Smooth muscle cell (in vitro differentiated cells): ENCODE measurements around the gene ZNF763. TPM values are rescaled to one million over a fixed set of nuclear protein-coding genes. Genes with fewer than 3 reads are reported as not detected.

Source experiments
- DNase-seq: peaks from one replicate; lab custom pipeline; 2025; ENCODE audit not compliant: unreplicated experiment; lab: John Stamatoyannopoulos, UW
- H2AFZ ChIP-seq: fragments of 200-600 bp; sonication (generic); 2 replicates; pipeline ENCODE4 v1.6.0; 2016; ENCODE audit warnings: antibody characterized with exemption, low read depth, mild to moderate bottlenecking
- H3F3A ChIP-seq: fragments of 200-600 bp; sonication (generic); 2 replicates; pipeline ENCODE4 v1.6.0; 2017; ENCODE audit warnings: antibody characterized with exemption, low read depth
- H3K27ac ChIP-seq: fragments of 200-600 bp; sonication (generic); 2 replicates; pipeline ENCODE4 v1.5.1; 2016; ENCODE audit warnings: low read depth, mild to moderate bottlenecking
- H3K27me3 ChIP-seq: fragments of 200-600 bp; sonication (generic); 2 replicates; pipeline ENCODE4 v1.6.1; 2016; ENCODE audit warnings: low read depth, mild to moderate bottlenecking
- H3K36me3 ChIP-seq: fragments of 200-600 bp; sonication (generic); 2 replicates; pipeline ENCODE4 v1.5.1; 2016; ENCODE audit warnings: low read depth
- H3K4me1 ChIP-seq: fragments of 200-600 bp; sonication (generic); 2 replicates; pipeline ENCODE4 v1.5.1; 2016; ENCODE audit warnings: low read depth
- H3K4me2 ChIP-seq: fragments of 200-600 bp; sonication (generic); 2 replicates; pipeline ENCODE4 v1.6.0; 2016; ENCODE audit warnings: mild to moderate bottlenecking
- H3K4me3 ChIP-seq: fragments of 200-600 bp; sonication (generic); 2 replicates; pipeline ENCODE4 v1.5.1; 2016; ENCODE audit warnings: mild to moderate bottlenecking
- H3K79me2 ChIP-seq: fragments of 200-600 bp; sonication (generic); 2 replicates; pipeline ENCODE4 v1.6.0; 2016; ENCODE audit warnings: low read depth, mild to moderate bottlenecking
- H3K9ac ChIP-seq: fragments of 200-600 bp; sonication (generic); 2 replicates; pipeline ENCODE4 v1.6.0; 2016; ENCODE audit warnings: low read depth
- H3K9me3 ChIP-seq: fragments of 200-600 bp; sonication (generic); replicated peaks from 2 replicates; pipeline ENCODE4 v1.5.1; 2016; ENCODE audit warnings: low read depth
- H4K20me1 ChIP-seq: fragments of 200-600 bp; sonication (generic); 2 replicates; pipeline ENCODE4 v1.6.0; 2016; ENCODE audit warnings: low read depth
- WGBS: methylation state at CpG from one replicate; pipeline ENCODE4 v1.1.7; 2016; ENCODE audit warnings: low lambda C conversion rate; 5-methylcytosine and 5-hydroxymethylcytosine counted together
- polyA plus RNA-seq: library from polyadenylated mRNA; unstranded; fragments of >200 nt; fragmentation: Nextera tagmentation; extraction: Ambion mirVana; gene quantifications from 2 replicates; pipeline ENCODE4 v1.2.1, GENCODE V29; 2016
- total RNA-seq: library from RNA; depleted of rRNA; stranded (reverse); fragments of >200 nt; gene quantifications from 2 replicates; pipeline ENCODE4 v1.2.3, GENCODE V29; 2014
- TF ChIP-seq, protein P1 (sequence below): fragments of 200-600 bp; sonication (generic); IDR thresholded peaks from 2 replicates; pipeline ENCODE4 v1.5.1; 2017; ENCODE audit warnings: borderline replicate concordance, mild to moderate bottlenecking, antibody characterized with exemption; ENCODE audit not compliant: insufficient read depth, poor library complexity, severe bottlenecking

Gene ZNF763
- total and polyA plus RNA-seq, 2 experiments from 2014 or later: 0.53 to 1.6 TPM

GRCh38 chr19:11942008-11942842 is 22.6 kb upstream of the ZNF763 start:
- H3K9me3 ChIP-seq: peaks cover 65% of the 10 kb centered on the region
- 96% methylated on average over 10 of the region's 10 CpGs for WGBS
- TF ChIP-seq, protein P1, sequence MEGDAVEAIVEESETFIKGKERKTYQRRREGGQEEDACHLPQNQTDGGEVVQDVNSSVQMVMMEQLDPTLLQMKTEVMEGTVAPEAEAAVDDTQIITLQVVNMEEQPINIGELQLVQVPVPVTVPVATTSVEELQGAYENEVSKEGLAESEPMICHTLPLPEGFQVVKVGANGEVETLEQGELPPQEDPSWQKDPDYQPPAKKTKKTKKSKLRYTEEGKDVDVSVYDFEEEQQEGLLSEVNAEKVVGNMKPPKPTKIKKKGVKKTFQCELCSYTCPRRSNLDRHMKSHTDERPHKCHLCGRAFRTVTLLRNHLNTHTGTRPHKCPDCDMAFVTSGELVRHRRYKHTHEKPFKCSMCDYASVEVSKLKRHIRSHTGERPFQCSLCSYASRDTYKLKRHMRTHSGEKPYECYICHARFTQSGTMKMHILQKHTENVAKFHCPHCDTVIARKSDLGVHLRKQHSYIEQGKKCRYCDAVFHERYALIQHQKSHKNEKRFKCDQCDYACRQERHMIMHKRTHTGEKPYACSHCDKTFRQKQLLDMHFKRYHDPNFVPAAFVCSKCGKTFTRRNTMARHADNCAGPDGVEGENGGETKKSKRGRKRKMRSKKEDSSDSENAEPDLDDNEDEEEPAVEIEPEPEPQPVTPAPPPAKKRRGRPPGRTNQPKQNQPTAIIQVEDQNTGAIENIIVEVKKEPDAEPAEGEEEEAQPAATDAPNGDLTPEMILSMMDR: no peak
- H3K36me3 ChIP-seq: peaks cover 14% of the 10 kb centered on the region
- H3K9ac ChIP-seq: no peak overlapping the region
- DNase-seq: no peak
- H2AFZ ChIP-seq: no peak overlapping the region
- no peaks in the 10 kb centered on the region for H3K27me3 ChIP-seq
- H3K4me3 ChIP-seq: no peak overlapping the region
- H3K4me2 ChIP-seq: no peak overlapping the region
- H3K4me1 ChIP-seq: no peaks in the 10 kb centered on the region
- H4K20me1 ChIP-seq: no peaks in the 10 kb centered on the region
- no peak overlapping the region for H3K27ac ChIP-seq
- H3F3A ChIP-seq: no peaks in the 10 kb centered on the region
- peaks cover 30% of the 10 kb centered on the region for H3K79me2 ChIP-seq

DNA sequence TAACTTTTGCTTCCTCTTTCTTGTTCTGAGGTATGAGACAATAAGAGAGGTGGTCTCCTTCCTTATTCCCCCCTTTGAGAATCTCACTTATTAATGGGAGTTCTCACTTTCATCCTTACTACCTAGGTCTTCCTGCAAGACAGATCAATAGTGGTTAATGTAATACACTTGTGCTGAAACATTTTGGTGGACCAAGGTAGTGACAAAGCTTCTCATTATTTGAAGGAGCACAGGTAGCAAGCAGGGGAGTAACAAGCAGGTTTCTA is 22.1 kb upstream of the ZNF763 start:
- Histone ChIP-seq H3K27ac (no peak overlapping the region), H3K9me3 (peaks cover 67% of the 10 kb centered on the region), H3F3A (no peaks in the 10 kb centered on the region), H3K27me3 (no peaks in the 10 kb centered on the region), H3K36me3 (peaks cover 20% of the 10 kb centered on the region), H3K9ac (no peak overlapping the region), H2AFZ (no peak overlapping the region), H3K79me2 (peaks cover 26% of the 10 kb centered on the region), H3K4me2 (no peak overlapping the region), H4K20me1 (no peaks in the 10 kb centered on the region), H3K4me1 (no peaks in the 10 kb centered on the region), H3K4me3 (no peak overlapping the region)
- TF ChIP-seq, protein P1: no peak
- DNase-seq: no peak

- peaks cover 13% of the 10 kb centered on the region for H3F3A ChIP-seq
- H3K36me3 ChIP-seq: peaks cover 37% of the 10 kb centered on the region
- H3K27me3 ChIP-seq: no peaks in the 10 kb centered on the region
- peaks cover 16% of the 10 kb centered on the region for H3K79me2 ChIP-seq
- H3K9me3 ChIP-seq: peaks cover 75% of the 10 kb centered on the region
- DNase-seq: no peak
- WGBS: 93% methylated on average over 4 of the region's 4 CpGs
- no peak overlapping the region for H3K9ac ChIP-seq
- H3K4me2 ChIP-seq: no peak overlapping the region
- no peak overlapping the region for H2AFZ ChIP-seq
- H3K27ac ChIP-seq: no peak overlapping the region
- H3K4me3 ChIP-seq: no peak overlapping the region
- H3K4me1 ChIP-seq: no peaks in the 10 kb centered on the region
- TF ChIP-seq, protein P1: no peak
- H4K20me1 ChIP-seq: no peaks in the 10 kb centered on the region
Observed at GRCh38 chr19:11944656-11945055, 20.2 kb upstream of the ZNF763 start.

DNA sequence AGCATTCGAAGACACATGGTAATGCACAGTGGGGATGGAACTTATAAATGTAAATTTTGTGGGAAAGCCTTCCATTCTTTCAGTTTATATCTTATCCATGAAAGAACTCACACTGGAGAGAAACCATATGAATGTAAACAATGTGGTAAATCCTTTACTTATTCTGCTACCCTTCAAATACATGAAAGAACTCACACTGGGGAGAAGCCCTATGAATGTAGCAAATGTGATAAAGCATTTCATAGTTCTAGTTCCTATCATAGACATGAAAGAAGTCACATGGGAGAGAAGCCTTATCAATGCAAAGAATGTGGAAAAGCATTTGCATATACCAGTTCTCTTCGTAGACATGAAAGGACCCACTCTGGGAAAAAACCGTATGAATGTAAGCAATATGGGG is 16.2 kb upstream of the ZNF763 start:
- Histone ChIP-seq H3K27ac (no peak overlapping the region), H3K4me3 (no peak overlapping the region), H3K79me2 (peaks cover 2% of the 10 kb centered on the region), H3K9me3 (peaks cover 85% of the 10 kb centered on the region), H2AFZ (no peak overlapping the region), H3K4me2 (no peak overlapping the region), H3F3A (peaks cover 21% of the 10 kb centered on the region), H3K36me3 (peaks cover 62% of the 10 kb centered on the region), H3K4me1 (no peaks in the 10 kb centered on the region), H3K27me3 (no peaks in the 10 kb centered on the region), H3K9ac (no peak overlapping the region), H4K20me1 (no peaks in the 10 kb centered on the region)
- 100% methylated on average over 3 of the region's 3 CpGs for WGBS
- TF ChIP-seq, protein P1: no peak
- no peak for DNase-seq
